Heart left ventricle (tissue), 13 donors: ENCODE results near the gene PPP1R14C.

ENCODE experiments used
- CTCF ChIP-seq, 12 donors: fragments of 200-600 bp; sonication (generic) in 4 of 12; IDR thresholded peaks; one replicate each; pipeline versions ENCODE4 v1.5.0 to v1.8.0; 2018 to 2022; ENCODE audit warnings: antibody characterized with exemption in 12 of 12, mild to moderate bottlenecking in 5 of 12
- POLR2A ChIP-seq, 2 donors: fragments of 450-650 bp; IDR thresholded peaks; one replicate each; pipeline ENCODE4 v1.6.1; 2017; ENCODE audit warnings: antibody characterized with exemption in 2 of 2, mild to moderate bottlenecking in 2 of 2, moderate library complexity in 2 of 2
- donor health status: ischemic (EF 13 %, LVEDD 7.1; RV severe dilation, severe dysfunction).
- donor health status: DM: no; HTN: yes; CAD: no.
- donor health status: DM: no; HTN: no; CAD: no.
- donor health status: ischemic (EF 25% LVEDD 6.9; RV normal size, moderate dysfunction).
- donor health status: ischemic (EF 25% LVEDD 5.7; RV mildly dilated, moderate dysfunction).
- donor health status: ischemic (EF 35%, LVEDD 5.7; RV mildly dilated, moderate dysfunction).
- donor health status: nonischemic (EF 11% LVEDD 7.7; RV severe dilation, severe dysfunction).
- donor health status: DM: yes; HTN: yes; CAD: no.
- donor health status: PGD.
- donor health status: ischemic (EF 29% LVEDD 5.4; RV normal size, mild dysfunction).
- donor health status: nonischemic (EF 23%, LVEDD 6.1; RV moderate dilation, normal function).

GRCh38 chr6:150183105-150183504, 40.3 kb downstream of the PPP1R14C start:
- TF ChIP-seq POLR2A (IDR thresholded peaks at IDR 0.05), result no peak
- no peak for TF ChIP-seq CTCF (IDR thresholded peaks at IDR 0.05)
